K562 (cell line): ENCODE measurements around the gene TIMP1. TPM values are rescaled to one million over a fixed set of nuclear protein-coding genes. Genes with fewer than 3 reads are reported as not detected.

Experiments used
- BRD4 ChIP-seq: fragments of 200-600 bp; sonication (generic); IDR thresholded peaks from 2 replicates; pipeline ENCODE4 v1.6.1; 2017; ENCODE audit warnings: inconsistent platforms
- CREB1 ChIP-seq, 2 experiments: sonication (generic) in 1 of 2; formaldehyde crosslinking in 1 of 2; IDR thresholded peaks; 2 replicates each; pipeline versions ENCODE4 v1.6.1 to v1.8.0; 2012 to 2022; ENCODE audit warnings: inconsistent platforms in 1 of 2, mild to moderate bottlenecking in 1 of 2, missing genetic modification reagents in 1 of 2, moderate library complexity in 1 of 2
- CREB3L1 ChIP-seq: fragments of 450-650 bp; IDR thresholded peaks from 2 replicates; pipeline ENCODE4 v1.6.1; 2014; ENCODE audit warnings: low read depth, mild to moderate bottlenecking, moderate library complexity, borderline replicate concordance
- HNRNPUL1 ChIP-seq: fragments of 200-400 bp; formaldehyde crosslinking; IDR thresholded peaks from 2 replicates; pipeline ENCODE4 v1.6.1; 2017; ENCODE audit warnings: low read length
- KLF1 ChIP-seq: fragments of 450-650 bp; IDR thresholded peaks from 2 replicates; pipeline ENCODE4 v1.6.1; 2016; ENCODE audit warnings: missing genetic modification characterization, missing compliant biosample characterization
- NCOA4 ChIP-seq: fragments of 450-650 bp; IDR thresholded peaks from 2 replicates; pipeline ENCODE4 v1.6.1; 2018; ENCODE audit warnings: mild to moderate bottlenecking; ENCODE audit not compliant: partially characterized antibody
- NFE2 ChIP-seq: IDR thresholded peaks from 2 replicates; pipeline ENCODE4 v1.6.1; 2014; ENCODE audit warnings: antibody characterized with exemption, low read depth
- NFIX ChIP-seq: fragments of 250-450 bp; sonication (Bioruptor Pico); IDR thresholded peaks from 2 replicates; pipeline ENCODE4 v1.4.0; 2020; ENCODE audit warnings: low read depth, mild to moderate bottlenecking, moderate library complexity
- NFXL1 ChIP-seq: fragments of 450-650 bp; formaldehyde crosslinking; IDR thresholded peaks from 2 replicates; pipeline ENCODE4 v1.4.0; 2021; ENCODE audit warnings: mild to moderate bottlenecking
- POLR2AphosphoS5 ChIP-seq: IDR thresholded peaks from 2 replicates; pipeline ENCODE4 v1.6.1; 2011; ENCODE audit warnings: mild to moderate bottlenecking, low read depth, low read length, moderate library complexity; ENCODE audit not compliant: control insufficient read depth, insufficient read depth
- SOX6 ChIP-seq: fragments of 450-650 bp; IDR thresholded peaks from 2 replicates; pipeline ENCODE4 v1.6.1; 2014; ENCODE audit warnings: mild to moderate bottlenecking
- SRSF3 ChIP-seq: fragments of 200-400 bp; formaldehyde crosslinking; IDR thresholded peaks from 2 replicates; pipeline ENCODE4 v1.6.1; 2016; ENCODE audit warnings: mild to moderate bottlenecking, low read length, moderate library complexity; ENCODE audit not compliant: insufficient read depth
- STAT5B ChIP-seq: fragments of 250-450 bp; sonication (Bioruptor Pico); IDR thresholded peaks from 2 replicates; pipeline ENCODE4 v1.8.0; 2021; ENCODE audit warnings: mild to moderate bottlenecking, inconsistent platforms
- TGIF2 ChIP-seq: sonication (generic); formaldehyde crosslinking; IDR thresholded peaks from 2 replicates; pipeline ENCODE4 v1.8.1; 2022; ENCODE audit warnings: mild to moderate bottlenecking, missing genetic modification reagents, moderate library complexity
- USF2 ChIP-seq: sonication (generic); formaldehyde crosslinking; IDR thresholded peaks from 2 replicates; pipeline ENCODE4 v1.5.0; 2020; ENCODE audit warnings: missing genetic modification reagents
- ZFPM2 ChIP-seq: fragments of 250-450 bp; sonication (Bioruptor Pico); IDR thresholded peaks from 2 replicates; pipeline ENCODE4 v1.5.1; 2022; ENCODE audit warnings: mild to moderate bottlenecking
- ZNF175 ChIP-seq: fragments of 200-800 bp; sonication (Bioruptor generic); IDR thresholded peaks from 2 replicates; pipeline ENCODE4 v1.6.1; 2016; ENCODE audit warnings: low read depth, mild to moderate bottlenecking, missing genetic modification characterization, missing compliant biosample characterization
- ZNF217 ChIP-seq: sonication (generic); formaldehyde crosslinking; IDR thresholded peaks from 2 replicates; pipeline ENCODE4 v1.8.0; 2022; ENCODE audit warnings: mild to moderate bottlenecking, missing genetic modification reagents
- ZNF561 ChIP-seq: fragments of 450-650 bp; formaldehyde crosslinking; conservative IDR thresholded peaks from 2 replicates; pipeline ENCODE4 v1.4.0; 2020; ENCODE audit warnings: mild to moderate bottlenecking, moderate library complexity
- polyA plus RNA-seq, 8 experiments: library from polyadenylated mRNA; depleted of rRNA in 4 of 8; stranded (reverse) in 5 of 8; unstranded in 3 of 8; fragments of >200 nt; fragmentation: Nextera tagmentation in 2 of 8; fragmentation: Illumina TruSeq in 1 of 8; extraction: Ambion mirVana in 2 of 8; extraction: Trizol in 1 of 8; gene quantifications; 2 replicates each; pipeline versions ENCODE4 v1.2.1 to v1.2.3, GENCODE V29; 2011 to 2014; ENCODE audit warnings: inconsistent platforms in 1 of 8, missing spikeins in 1 of 8
- total RNA-seq, 7 experiments: library from RNA; depleted of rRNA in 6 of 7; stranded (reverse); fragments of >200 nt in 6 of 7; fragmentation: Illumina TruSeq in 2 of 7; extraction: Trizol in 2 of 7; gene quantifications; 2 replicates each; pipeline versions ENCODE4 v1.2.1 to v1.2.3, GENCODE V29; 2011 to 2021; ENCODE audit warnings: low replicate concordance in 1 of 7
- TF ChIP-seq, protein P1 (sequence below): fragments of 250-450 bp; sonication (Bioruptor Pico); IDR thresholded peaks from 2 replicates; pipeline ENCODE4 v1.5.0; 2020; ENCODE audit warnings: mild to moderate bottlenecking
- TF ChIP-seq, protein P2 (sequence below), 2 experiments: fragments of 450-650 bp in 1 of 2; IDR thresholded peaks; 2 replicates each; pipeline ENCODE4 v1.6.1; 2011 to 2017; ENCODE audit warnings: low read depth in 2 of 2, antibody characterized with exemption in 1 of 2, borderline replicate concordance in 1 of 2, low read length in 1 of 2, mild to moderate bottlenecking in 1 of 2, mixed read lengths in 1 of 2; ENCODE audit not compliant: control insufficient read depth in 1 of 2

Gene TIMP1
- total and polyA plus RNA-seq, 9 of the 15 experiments (the other 6 are each of a cell fraction or from before 2014, with no cell fraction given) = 115 to 699 (median 273) TPM

DNA sequence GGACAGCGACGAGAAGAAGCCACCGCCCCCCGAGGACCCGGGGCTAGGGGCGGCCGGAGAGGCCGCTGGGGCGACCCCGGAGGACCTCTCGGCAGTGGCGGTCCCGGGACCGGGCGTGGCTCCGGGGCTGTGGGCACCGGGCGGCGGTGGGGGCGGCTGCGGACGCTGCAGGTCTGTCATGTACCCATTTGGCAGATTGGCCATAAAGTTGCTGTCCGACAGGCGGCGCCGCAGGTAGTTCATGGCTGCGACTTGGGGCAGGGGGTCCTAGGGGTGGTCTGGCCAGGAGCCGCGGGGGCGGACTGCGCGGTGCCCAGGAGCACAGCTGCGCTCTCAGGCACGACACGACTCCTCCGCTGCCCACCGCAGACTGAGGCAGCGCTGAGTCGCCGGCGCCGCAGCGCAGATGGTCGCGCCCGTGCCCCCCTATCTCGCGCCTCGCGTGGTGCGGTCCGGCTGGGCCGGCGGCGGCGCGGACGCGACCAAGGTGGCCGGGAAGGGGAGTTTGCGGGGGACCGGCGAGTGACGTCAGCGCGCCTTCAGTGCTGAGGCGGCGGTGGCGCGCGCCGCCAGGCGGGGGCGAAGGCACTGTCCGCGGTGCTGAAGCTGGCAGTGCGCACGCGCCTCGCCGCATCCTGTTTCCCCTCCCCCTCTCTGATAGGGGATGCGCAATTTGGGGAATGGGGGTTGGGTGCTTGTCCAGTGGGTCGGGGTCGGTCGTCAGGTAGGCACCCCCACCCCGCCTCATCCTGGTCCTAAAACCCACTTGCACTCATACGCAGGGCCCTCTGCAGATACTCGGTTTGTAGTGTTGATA is 37.5 kb downstream of the TIMP1 start, which contains the start of gene SYN1 (continued):
- no peak for TF ChIP-seq NFIX (CRISPR knock-in tag)
- TF ChIP-seq ZNF561 (CRISPR knock-in tag) = no peak
- no peak for TF ChIP-seq BRD4
- no peak for TF ChIP-seq ZFPM2 (CRISPR knock-in tag)
- TF ChIP-seq NFXL1 (CRISPR knock-in tag) = no peak
- no peak for TF ChIP-seq STAT5B (CRISPR knock-in tag)
- TF ChIP-seq HNRNPUL1 = no peak
- peak; percentile 35; the same call in 1 of the 2 replicates for TF ChIP-seq ZNF175 (CRISPR knock-in tag)
- peak; percentile 91 for TF ChIP-seq CREB1 (IDR thresholded peaks at IDR 0.05)
- TF ChIP-seq CREB1 (CRISPR knock-in tag; IDR thresholded peaks at IDR 0.05) = peak; percentile 96
- TF ChIP-seq ZNF217 (CRISPR knock-in tag) = no peak
- 0 out of 2 replicates have a peak, but pooled peaks have one; percentile 23 for TF ChIP-seq CREB3L1
- peak; percentile 83; the same call in 1 of the 2 replicates for TF ChIP-seq TGIF2 (CRISPR knock-in tag)
- TF ChIP-seq POLR2AphosphoS5 = no peak
- no peak for TF ChIP-seq USF2
- TF ChIP-seq SOX6 = 0 out of 2 replicates have a peak, but pooled peaks have one; percentile 15
- TF ChIP-seq, protein P1, sequence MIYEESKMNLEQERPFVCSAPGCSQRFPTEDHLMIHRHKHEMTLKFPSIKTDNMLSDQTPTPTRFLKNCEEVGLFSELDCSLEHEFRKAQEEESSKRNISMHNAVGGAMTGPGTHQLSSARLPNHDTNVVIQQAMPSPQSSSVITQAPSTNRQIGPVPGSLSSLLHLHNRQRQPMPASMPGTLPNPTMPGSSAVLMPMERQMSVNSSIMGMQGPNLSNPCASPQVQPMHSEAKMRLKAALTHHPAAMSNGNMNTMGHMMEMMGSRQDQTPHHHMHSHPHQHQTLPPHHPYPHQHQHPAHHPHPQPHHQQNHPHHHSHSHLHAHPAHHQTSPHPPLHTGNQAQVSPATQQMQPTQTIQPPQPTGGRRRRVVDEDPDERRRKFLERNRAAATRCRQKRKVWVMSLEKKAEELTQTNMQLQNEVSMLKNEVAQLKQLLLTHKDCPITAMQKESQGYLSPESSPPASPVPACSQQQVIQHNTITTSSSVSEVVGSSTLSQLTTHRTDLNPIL = no peak
- TF ChIP-seq SRSF3 = no peak
- no peak for TF ChIP-seq NCOA4
- TF ChIP-seq KLF1 = peak; percentile 69
- TF ChIP-seq NFE2 = peak; percentile 23; the same call in 1 of the 2 replicates
- TF ChIP-seq, protein P2, sequence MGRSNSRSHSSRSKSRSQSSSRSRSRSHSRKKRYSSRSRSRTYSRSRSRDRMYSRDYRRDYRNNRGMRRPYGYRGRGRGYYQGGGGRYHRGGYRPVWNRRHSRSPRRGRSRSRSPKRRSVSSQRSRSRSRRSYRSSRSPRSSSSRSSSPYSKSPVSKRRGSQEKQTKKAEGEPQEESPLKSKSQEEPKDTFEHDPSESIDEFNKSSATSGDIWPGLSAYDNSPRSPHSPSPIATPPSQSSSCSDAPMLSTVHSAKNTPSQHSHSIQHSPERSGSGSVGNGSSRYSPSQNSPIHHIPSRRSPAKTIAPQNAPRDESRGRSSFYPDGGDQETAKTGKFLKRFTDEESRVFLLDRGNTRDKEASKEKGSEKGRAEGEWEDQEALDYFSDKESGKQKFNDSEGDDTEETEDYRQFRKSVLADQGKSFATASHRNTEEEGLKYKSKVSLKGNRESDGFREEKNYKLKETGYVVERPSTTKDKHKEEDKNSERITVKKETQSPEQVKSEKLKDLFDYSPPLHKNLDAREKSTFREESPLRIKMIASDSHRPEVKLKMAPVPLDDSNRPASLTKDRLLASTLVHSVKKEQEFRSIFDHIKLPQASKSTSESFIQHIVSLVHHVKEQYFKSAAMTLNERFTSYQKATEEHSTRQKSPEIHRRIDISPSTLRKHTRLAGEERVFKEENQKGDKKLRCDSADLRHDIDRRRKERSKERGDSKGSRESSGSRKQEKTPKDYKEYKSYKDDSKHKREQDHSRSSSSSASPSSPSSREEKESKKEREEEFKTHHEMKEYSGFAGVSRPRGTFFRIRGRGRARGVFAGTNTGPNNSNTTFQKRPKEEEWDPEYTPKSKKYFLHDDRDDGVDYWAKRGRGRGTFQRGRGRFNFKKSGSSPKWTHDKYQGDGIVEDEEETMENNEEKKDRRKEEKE (IDR thresholded peaks at IDR 0.05; ENCODE audit: borderline replicate concordance in 1 of 2, control insufficient read depth in 1 of 2, low read depth in 2 of 2, low read length in 1 of 2) = peak in 1 of 2 experiments; percentile 83; a peak in 1 of 4 replicates
